ENCODE measurements around the gene ROR1.

DNA sequence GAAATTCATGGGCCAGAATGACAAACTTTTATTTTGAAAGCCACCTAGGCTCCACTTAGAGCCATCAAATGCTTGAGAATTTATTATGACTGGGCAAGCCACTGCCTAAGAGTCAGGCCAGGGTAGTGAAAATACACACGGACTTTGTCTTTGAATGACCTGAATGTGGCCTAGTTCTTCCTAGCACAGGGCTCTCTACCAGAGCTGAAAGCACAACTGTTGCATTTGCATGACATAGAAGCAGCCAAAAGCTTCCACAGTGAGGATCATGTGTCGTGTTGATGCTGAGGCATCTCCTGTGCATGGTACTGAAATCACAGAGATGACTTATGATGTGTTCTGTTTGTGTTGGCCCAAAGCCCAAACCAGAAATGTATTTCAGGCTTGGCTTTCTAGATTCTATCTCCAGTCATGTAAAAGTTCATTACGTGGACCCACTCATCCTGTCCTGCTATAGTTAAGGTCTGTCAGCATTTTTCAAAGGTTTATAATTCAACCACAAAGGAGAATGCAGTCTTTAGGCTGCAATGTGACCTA, 265.6 kb downstream of the ROR1 start:
- TF ChIP-seq POLR2A (IDR thresholded peaks at IDR 0.05; ENCODE audit: low read length) (no peak), GATA1 (IDR thresholded peaks at IDR 0.05; ENCODE audit: low read depth, low read length) (no peak)
